HK-2 (cell line): Measurements from ENCODE around the gene TMEM144.
"Not testable (repeated sequence)": the region's sequence is repeated elsewhere in the genome, so short reads cannot be mapped to it uniquely, and the experiment has no call there.

Experiments
- DNase-seq: peaks from one replicate; pipeline ENCODE4 v3.0.0-alpha.2; 2018; ENCODE audit not compliant: unreplicated experiment

Gene TMEM144

GRCh38 chr4:158190718-158191117 lies 19.6 kb upstream of the TMEM144 start:
- DNase-seq, result no peak

- DNase-seq, result no peak
Observed at GRCh38 chr4:158192439-158193158, 17.7 kb upstream of the TMEM144 start.

GRCh38 chr4:158193171-158193749 lies 17.0 kb upstream of the TMEM144 start:
- no peak for DNase-seq

GRCh38 chr4:158195297-158195696 lies 15.0 kb upstream of the TMEM144 start:
- no peak for DNase-seq

- no peak for DNase-seq
Observed at GRCh38 chr4:158197194-158197776, 13.0 kb upstream of the TMEM144 start.

- DNase-seq, result no peak
Observed at GRCh38 chr4:158200214-158200613, 10.1 kb upstream of the TMEM144 start.

GRCh38 chr4:158201322-158201721 lies 9.0 kb upstream of the TMEM144 start:
- no peak for DNase-seq

GRCh38 chr4:158201876-158202275 lies 8.4 kb upstream of the TMEM144 start:
- DNase-seq, result no peak

- DNase-seq, result no peak
Observed at GRCh38 chr4:158202481-158202880, 7.8 kb upstream of the TMEM144 start.

- no peak for DNase-seq
Observed at GRCh38 chr4:158203436-158203835, 6.8 kb upstream of the TMEM144 start.

- DNase-seq, result no peak
Observed at GRCh38 chr4:158203929-158204328, 6.4 kb upstream of the TMEM144 start.

- DNase-seq, result no peak
Observed at GRCh38 chr4:158208963-158209640, 1.2 kb upstream of the TMEM144 start.

GRCh38 chr4:158211222-158211621 lies 936 bp downstream of the TMEM144 start:
- no peak for DNase-seq

GRCh38 chr4:158213466-158213865 lies 3.2 kb downstream of the TMEM144 start:
- no peak for DNase-seq

- DNase-seq, result no peak
Observed at GRCh38 chr4:158214856-158215255, 4.6 kb downstream of the TMEM144 start.

- no peak for DNase-seq
Observed at GRCh38 chr4:158217763-158218162, 7.5 kb downstream of the TMEM144 start.

GRCh38 chr4:158219623-158220022 lies 9.3 kb downstream of the TMEM144 start:
- DNase-seq, result no peak

GRCh38 chr4:158224318-158224717 lies 14.0 kb downstream of the TMEM144 start:
- DNase-seq, result not testable (repeated sequence)

- not testable (repeated sequence) for DNase-seq
Observed at GRCh38 chr4:158224999-158225398, 14.7 kb downstream of the TMEM144 start.

- DNase-seq, result not testable (repeated sequence)
Observed at GRCh38 chr4:158227880-158228279, 17.6 kb downstream of the TMEM144 start.

GRCh38 chr4:158228399-158228798 lies 18.1 kb downstream of the TMEM144 start:
- not testable (repeated sequence) for DNase-seq

GRCh38 chr4:158229768-158230167 lies 19.5 kb downstream of the TMEM144 start:
- no peak for DNase-seq

GRCh38 chr4:158234671-158235070 lies 24.4 kb downstream of the TMEM144 start:
- DNase-seq, result no peak
